GM19438 (cell line): ENCODE results near the gene ITGB4.
A peak's percentile ranks its signal among the peaks of the same experiment; 100 is the strongest.
"Not testable (repeated sequence)": the region's sequence is repeated elsewhere in the genome, so short reads cannot be mapped to it uniquely, and the experiment has no call there.

Source experiments
- ATAC-seq: cut with Tn5 transposase; IDR thresholded peaks from one replicate; pipeline ENCODE4 v1.9.1; 2021; ENCODE audit warnings: low read depth; ENCODE audit not compliant: unreplicated experiment

Gene ITGB4

DNA sequence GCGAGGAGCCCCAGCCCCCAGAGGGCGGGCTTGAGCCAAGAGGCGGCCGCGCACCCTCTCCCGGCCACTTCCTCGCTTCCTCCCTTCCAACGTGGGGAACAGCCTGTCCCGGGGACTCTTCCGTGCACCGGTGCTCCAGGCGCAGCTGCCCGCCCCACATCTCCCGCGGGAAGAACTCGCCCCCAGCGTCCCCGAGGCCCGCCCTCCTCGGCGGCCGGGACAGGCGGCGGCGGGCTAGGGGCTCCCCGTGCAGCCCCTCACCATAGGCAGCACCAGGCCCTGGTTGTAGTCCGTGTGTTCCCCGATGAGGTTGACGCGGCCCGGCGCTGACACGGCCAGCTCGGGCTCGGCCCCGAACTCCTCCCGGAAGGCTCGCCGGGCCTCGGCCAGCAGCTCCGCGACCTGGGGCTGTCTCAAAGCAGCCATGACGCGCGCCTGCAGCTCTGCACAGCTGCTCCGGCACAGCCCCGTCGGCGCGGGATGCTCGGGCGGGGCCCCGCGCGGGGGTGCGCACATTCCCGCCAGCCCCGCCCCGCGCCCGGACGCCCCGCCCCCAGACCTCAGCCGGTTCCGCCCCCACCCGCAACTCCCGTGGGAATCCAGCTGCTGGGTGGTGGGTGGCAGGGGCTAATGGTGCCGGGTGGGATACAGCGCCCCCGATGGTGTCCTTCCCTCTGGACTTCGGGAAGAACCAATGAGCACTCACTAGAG is 43.6 kb downstream of the ITGB4 start, which contains the start of gene GALK1:
Gene GALK1, minus strand, starts transcription at position 482 of the 711 bp plus-strand sequence. Its CDS starts 56 bp downstream, at position 426.
- ATAC-seq = peak; percentile 67

DNA sequence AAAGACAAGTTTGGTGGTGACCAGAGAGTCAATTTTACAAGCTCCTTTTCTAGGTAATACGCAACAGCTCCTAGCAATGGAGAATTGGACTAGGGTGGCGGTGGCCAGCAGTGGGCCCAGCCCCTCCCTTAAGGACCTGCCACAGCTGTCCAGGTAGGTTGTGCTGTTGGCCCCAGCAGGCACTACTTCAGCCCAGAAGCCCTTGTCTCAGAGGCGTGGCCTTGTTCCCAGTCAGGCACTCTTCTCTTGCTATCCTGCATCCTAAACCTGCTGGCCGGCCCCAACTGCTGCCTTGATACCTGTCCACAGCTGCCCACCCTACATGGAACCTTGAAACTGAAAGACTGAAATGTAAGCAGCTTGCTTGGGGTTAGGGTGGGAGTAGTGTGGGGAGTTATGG is 44.7 kb downstream of the ITGB4 start:
- no peak for ATAC-seq

DNA sequence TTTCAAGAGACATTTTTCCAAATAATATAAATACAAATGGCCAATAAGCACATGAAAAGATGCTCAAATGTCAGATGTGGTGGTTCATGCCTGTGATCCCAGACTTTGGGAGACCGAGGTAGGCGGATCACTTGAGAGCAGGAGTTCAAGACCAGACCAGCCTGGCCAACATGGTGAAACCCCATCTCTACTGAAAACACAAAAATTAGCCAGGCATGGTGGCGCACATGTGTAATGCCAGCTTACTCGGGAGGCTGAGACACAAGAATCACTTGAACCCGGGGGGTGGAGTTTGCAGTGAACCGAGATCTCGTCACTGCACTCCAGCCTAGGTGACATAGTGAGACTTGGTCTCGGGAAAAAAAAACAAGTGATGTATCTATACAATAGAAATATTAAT is 46.6 kb downstream of the ITGB4 start:
- ATAC-seq = no peak

DNA sequence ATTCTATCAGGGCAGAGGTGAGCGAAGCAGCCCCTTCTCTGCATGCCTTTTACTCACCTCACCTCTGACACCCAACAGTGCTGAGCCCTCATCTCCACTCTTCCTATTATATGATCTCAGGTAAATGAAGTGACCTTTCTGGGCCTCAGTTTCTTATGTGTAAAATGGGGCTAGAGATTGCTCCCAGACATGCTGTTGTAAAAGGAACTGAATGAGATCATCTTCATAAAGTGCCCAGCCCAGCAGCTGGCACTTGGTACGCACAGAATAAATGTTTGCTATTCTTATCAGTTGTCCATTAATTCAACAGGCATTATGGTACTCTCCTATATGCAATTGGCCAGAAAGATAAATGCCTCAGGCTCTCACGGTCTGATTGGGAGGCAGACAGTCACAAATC is 48.3 kb downstream of the ITGB4 start:
- ATAC-seq = no peak

DNA sequence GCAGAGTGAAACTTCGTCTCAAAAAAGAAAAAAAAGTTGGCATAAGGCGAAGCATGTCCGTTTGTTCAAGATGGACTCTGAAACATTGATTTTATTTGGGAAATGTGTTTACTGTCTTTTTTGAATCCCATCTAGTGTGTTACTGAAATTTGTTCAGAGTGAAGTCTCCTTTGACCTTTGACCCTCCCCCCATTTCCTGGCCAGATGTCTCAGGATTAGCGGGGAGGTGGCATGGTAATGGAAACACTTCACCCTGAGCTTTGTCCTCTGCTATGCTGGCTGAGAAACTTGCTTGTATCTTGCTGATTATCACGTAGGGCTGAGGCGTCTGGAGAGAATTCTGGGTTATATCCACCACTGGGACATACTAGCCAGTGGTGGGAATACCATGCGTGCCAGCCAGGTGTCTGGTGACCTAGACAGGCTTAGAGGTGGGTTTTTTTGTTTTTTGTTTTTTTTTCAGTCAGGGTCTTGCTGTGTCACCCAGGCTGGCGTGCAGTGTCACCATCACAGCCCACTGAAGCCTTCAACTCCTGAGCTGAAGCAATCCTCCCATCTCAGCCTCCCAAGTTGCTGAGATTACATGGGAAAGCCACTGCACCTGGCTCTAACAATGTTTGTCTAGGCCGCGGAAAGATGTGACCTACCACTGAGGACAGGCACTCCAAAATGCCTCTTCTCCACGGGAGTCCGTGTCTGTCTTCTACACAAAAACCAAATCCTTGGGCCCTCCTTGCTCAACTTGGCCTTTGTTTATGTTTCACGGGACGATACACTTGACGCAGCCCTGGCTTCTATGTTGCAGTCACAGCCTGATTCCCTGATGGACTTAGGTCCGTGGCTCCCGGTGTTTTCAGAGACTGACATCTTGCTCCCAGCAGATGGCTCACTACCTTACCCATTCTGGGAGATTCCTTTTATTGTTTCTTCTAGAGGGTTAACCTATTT is 50.3 kb downstream of the ITGB4 start:
- no peak for ATAC-seq

DNA sequence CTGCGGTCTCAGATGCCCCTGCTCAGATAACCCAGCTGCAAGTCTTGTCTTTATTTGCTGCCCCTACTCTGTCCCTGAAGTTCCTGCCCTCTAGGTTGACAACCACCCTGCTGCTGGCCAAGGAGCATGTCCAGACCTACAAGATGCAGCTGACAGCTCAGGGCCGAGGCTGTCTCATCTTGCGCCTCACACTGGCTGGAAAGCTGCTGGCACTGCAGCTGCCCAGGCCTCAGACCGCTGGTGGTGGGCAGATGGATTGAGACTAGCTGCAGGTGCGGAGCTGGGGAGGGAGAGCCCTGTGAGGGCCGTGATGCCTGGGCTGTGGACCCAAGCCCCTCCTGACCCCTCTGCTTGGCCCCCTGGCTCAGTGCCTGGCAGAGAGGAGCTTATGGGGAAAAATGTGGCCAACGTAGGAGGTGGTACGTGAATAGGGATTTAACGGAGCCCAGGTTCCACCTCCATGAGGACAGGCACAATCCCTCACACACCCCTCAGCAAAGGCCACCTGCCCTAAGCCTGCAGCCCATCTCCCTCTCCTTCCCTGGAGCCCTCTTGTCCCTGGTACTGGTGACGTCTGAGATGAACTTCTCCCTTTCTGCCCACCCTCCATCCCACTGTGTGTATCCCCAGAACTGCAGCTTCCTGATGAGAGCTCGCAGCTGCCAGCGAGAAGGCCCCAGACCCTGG is 52.0 kb downstream of the ITGB4 start:
- ATAC-seq = no peak

DNA sequence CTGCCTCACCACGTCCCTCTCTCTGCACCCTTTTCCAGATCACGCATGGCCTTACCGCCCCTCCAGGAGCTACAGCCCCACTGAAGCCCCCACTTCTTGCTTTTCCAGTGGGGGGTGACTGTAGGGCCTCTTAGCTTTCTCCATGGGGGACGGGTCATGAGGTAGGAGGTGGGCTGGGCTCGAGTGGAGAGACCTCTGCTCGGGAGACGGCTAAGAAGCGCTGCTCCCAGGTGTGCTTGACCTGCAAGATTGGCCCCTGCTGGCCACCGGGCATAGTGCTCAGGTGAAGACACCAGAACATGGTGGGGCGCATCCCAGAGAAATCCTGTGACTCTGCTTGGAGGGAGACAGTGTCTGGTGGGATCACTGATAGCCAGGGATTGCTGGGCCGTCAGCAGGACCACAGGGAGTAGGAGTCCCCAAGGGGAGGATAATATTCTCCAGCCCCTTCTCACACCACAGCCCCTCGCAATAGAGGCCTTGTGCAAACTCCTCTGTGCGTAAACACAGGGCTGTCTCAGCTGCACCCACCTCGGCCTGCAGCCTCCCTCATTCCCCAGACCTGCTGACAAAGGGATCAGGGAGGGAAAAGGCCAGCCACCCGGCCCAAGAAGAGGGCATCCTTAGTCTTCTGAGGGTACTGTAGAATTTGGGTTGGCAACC is 52.7 kb downstream of the ITGB4 start:
- ATAC-seq = no peak

DNA sequence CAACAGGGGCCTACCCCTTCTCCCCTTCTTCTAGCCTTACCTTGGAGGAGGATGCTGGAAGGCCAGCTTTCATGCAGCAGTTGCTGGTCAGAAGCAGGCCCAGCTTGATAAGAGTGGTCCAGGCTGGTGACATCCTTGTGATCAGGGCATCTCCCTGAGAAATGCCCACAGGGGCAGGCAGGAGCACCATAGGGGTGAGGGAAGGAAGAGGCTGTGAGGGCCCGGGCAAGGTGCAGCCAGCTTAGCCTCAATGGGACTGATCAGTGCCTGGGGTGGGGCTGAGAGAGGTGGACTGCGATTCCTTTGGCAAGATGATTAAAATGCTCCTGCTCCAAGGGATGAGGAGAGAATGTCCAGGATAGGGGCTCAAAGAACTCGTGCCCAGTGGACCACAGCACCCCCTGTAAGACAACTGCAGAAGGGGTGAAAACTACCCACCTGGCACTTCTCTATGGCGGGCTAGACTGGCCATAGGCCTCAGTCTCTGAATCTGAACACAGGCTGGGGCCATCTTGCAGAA is 53.3 kb downstream of the ITGB4 start:
- no peak for ATAC-seq

DNA sequence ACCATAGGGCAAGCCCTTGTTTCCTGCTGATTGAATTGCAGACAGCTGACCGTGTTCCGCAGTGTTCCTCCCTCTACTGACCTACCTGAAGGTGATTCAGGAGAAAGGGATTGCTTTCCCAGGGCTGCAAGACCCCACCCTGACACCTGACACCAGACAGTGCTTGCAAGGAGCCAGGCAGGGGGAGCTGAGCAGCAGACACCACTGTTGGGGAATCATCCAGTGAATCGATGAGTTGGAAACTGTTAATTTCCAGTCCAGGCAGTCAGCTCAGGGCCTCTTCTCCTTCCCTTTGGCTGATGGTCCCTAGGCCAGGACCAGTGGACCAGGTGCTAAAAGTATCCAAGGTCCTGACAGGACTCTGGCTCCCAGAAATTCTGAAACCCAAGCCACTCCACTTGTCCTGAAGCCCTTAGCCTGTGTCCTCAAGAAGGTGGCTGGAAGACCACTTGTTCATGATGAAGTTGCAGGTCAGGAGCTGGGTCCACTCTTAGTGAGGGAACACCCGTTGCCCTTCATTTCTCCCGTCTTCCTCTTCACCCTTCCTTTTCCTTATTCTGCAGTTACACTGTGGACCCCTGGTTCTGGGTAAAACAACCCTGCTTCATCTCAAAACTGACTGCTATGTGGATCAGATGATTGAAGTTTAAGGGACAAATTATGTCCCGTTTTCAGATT is 53.9 kb downstream of the ITGB4 start:
- ATAC-seq = no peak

DNA sequence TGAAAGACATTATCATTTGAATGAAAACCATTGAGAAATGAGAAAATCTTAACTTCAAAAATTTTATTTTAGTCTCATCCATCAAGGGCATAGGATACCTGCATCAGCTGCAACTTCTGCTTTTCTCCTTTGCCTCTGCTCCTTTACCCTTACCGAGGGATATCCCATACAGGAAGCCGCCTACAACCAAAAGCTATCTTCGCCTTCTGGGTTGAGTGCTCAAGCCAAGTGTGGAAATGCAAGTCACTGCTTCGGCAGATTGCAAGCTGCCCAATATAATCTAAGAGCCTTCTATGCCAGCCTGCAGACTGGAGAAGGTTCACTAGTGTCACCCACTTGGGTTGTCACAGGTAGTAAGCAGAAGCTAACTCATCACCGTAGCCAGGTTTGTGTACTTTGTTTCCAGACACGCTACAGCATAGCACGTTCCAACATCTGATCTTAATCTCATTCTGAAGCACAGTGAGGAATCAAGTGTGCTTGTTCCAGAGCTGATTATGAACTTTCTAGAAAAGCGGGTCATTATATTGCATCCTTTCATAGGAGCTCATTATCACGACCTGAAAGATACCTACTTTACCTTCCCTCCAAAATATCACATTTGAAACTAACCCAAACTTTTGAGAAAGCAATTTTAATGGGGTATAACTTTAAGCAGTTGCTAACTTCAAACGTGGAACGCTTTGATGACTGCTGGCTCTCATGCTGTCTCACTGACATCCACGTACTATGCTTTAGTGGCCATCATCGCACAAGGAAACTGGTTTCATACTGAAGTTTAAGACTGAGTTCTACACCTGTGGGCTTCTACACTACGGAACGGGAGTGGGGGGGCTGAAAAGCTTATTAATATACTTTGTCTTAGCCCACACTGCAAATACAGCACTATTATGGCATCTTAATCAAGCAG is 55.4 kb downstream of the ITGB4 start:
- ATAC-seq = no peak

DNA sequence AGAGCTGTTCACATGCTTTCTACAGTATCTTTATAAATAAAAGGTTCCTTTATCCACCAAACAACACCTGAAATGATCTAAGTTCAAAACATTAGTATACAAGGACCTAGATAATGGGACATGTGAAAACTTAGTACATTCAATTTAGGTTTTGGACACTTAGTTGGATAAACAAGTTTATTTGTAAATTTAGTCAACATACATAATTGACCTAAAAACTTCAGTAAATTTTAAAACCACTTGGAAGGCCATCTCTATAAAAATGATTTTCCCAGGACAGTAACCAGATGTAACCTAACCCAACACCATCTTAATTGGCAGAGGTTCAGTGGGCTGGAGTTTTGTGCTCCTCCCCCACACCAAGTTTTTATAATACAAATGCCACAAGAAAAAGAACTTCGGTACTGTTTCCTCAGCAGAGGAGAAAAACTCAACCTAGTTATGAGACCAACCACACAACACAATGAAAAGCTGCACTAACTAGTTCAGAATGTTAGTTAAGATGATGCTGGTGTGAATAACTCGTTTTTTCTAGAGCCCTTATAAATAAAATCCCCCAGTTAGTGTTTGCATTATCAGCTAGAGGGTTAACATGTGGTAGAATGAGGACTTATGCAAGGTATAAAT is 56.1 kb downstream of the ITGB4 start:
- no peak for ATAC-seq

DNA sequence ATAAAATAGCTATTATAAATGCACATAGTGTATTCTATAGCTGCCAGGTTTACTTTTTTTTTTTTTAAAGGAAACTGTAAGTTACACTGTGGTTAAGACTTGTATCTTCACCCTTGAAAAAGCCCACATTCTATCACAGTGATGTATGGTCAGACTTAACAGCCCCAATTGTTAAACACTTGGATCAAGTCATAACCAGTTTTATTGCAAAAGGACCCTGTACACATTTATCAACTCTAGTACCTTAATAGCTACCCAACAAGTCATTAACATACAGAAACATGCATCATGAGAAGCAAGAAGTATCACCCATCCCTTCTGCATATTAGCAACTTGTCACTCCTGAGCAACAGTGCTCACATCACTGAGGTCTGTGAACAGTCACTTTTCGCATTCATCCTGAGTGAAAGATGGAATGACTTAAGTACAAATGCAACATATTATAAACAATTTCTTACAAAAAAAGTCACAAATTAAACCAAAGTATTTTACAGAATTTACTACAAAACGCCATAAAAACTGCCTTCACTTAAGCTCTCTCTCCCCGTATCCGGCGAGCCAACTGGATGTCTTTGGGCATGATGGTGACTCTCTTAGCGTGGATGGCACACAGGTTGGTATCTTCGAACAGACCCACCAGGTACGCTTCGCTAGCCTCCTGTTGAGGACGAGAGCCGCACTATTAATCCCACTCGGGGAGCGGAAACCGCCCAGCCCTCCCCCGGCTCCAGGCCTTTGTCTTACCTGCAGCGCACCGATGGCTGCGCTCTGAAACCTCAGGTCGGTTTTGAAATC is 57.0 kb downstream of the ITGB4 start:
- not testable (repeated sequence) for ATAC-seq

DNA sequence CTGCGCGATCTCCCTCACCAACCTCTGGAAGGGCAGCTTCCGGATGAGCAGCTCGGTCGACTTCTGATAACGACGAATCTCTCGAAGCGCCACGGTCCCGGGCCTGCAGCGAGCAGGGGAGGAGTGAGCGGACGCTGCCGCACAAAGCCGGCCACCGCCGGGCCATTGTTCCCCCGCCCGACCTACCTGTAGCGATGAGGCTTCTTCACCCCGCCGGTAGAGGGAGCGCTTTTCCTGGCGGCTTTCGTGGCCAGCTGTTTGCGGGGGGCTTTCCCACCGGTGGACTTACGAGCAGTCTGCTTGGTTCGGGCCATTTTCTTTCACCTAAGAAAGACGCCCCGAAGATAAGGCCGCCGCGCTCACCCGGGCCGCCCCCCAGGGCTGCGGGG is 57.6 kb downstream of the ITGB4 start:
- peak; percentile 4 for ATAC-seq

DNA sequence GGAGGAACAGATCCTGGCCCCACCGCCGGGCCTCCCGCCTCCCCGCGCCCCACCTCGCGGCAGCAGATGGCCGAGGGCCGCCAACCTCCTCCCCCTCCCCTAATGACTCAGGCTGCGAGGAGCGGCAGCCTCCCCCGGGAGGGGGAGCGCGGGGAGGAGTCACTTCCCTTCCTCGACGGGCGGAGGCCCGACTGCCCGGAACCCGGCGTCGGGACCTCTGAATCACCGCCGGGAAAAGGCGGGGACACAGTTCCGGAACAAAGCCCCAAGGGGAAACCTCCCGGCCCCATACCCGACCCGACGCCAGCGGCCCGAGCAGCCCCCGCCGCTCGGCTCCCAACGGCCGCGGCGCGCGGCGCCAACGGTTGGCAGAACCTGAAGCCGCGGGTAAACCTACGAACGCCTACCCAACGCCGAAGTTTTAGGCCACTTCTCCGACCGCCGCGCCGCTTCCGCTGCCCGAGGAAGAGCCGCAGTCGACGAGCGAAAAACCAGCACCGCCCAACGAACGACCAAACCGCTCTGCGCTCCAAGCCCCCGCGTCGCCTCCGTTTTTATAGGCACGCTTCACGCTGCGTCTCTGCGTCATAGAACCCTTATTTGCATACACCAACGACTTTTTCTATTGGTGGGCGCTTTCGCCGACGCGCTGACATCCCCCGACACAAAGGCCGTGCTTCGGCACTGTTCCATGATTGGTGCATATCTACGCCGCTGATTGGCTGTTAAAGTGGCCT is 58.2 kb downstream of the ITGB4 start:
- peak; percentile 65 for ATAC-seq

DNA sequence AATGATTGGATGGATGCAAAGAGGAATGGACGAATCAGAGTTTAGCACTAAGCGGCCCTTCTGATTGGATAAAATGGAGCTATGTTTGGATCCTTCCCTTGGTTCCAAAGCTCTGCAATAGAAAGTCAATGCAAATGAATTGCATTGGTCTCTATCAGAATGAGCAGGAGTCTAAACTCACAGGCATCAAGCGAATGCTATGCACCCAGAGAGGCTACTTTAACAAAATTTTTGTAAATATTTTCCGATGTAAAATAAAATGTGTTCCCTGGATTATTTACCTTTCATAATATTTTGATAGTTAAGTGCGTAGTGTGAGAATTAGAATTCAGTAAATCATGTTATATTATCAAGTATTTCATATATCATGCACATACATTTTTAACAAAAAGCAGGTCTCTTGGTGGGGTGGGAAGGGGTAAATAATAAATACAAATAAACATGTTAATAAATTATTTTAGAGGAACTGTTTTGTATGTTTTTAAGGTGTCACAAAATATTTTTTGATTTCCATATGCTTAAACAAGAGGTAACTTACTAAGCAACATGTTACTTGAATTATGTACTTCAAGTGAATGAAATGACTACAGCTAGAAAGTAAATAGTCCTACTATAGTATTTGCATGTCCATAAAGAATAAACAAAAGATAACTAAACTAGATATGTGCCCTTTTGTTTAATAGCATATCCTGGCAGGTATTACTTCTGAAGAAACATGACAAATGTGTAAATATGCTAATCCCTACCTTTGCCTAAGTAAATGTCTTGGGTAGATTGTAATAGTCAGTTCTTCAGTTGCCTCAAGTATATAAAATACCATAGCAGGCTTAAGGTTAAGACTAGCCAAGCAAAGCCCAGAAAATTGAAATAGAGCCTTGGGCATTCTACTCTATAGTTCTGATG is 59.0 kb downstream of the ITGB4 start:
- ATAC-seq = no peak
